ENCODE data around the gene MUC12. TPM values are rescaled to one million over a fixed set of nuclear protein-coding genes. Genes with fewer than 3 reads are reported as not detected.

The MUC12 gene
- total RNA-seq, 1 donor from 2014 or later, result 1.7 TPM

GRCh38 chr7:101017064-101017777, 47.9 kb downstream of the MUC12 start:
- H3K4me3 ChIP-seq (ENCODE audit: low read depth, low read length), result peak overlapping the region; percentile 71
- peak; percentile 30 for DNase-seq (ENCODE audit: low read depth)
- TF ChIP-seq CTCF (conservative IDR thresholded peaks at IDR 0.05; ENCODE audit: low read depth, low read length), result no peak

GRCh38 chr7:101018271-101019167, 49.2 kb downstream of the MUC12 start:
- no peak for DNase-seq (ENCODE audit: low read depth)
- TF ChIP-seq CTCF (conservative IDR thresholded peaks at IDR 0.05; ENCODE audit: low read depth, low read length), result no peak
- no peak overlapping the region for H3K4me3 ChIP-seq (ENCODE audit: low read depth, low read length)

GRCh38 chr7:101020444-101020843, 51.1 kb downstream of the MUC12 start:
- no peak for DNase-seq (ENCODE audit: low read depth)
- TF ChIP-seq CTCF (conservative IDR thresholded peaks at IDR 0.05; ENCODE audit: low read depth, low read length), result no peak
- no peak overlapping the region for H3K4me3 ChIP-seq (ENCODE audit: low read depth, low read length)

- H3K4me3 ChIP-seq (ENCODE audit: low read depth, low read length), result no peak overlapping the region
- no peak for DNase-seq (ENCODE audit: low read depth)
- no peak for TF ChIP-seq CTCF (conservative IDR thresholded peaks at IDR 0.05; ENCODE audit: low read depth, low read length)
These were observed 52.3 kb downstream of the MUC12 start for GRCh38 chr7:101021703-101022102.

- H3K4me3 ChIP-seq (ENCODE audit: low read depth, low read length), result no peak overlapping the region
- TF ChIP-seq CTCF (conservative IDR thresholded peaks at IDR 0.05; ENCODE audit: low read depth, low read length), result no peak
- no peak for DNase-seq (ENCODE audit: low read depth)
These were observed 54.5 kb downstream of the MUC12 start for GRCh38 chr7:101023839-101024238.

GRCh38 chr7:101031082-101031481, 61.7 kb downstream of the MUC12 start:
- TF ChIP-seq CTCF (conservative IDR thresholded peaks at IDR 0.05; ENCODE audit: low read depth, low read length), result peak; percentile 42
- no peak overlapping the region for H3K4me3 ChIP-seq (ENCODE audit: low read depth, low read length)
- no peak for DNase-seq (ENCODE audit: low read depth)
